ENCODE data around the gene CAMTA1.

DNA sequence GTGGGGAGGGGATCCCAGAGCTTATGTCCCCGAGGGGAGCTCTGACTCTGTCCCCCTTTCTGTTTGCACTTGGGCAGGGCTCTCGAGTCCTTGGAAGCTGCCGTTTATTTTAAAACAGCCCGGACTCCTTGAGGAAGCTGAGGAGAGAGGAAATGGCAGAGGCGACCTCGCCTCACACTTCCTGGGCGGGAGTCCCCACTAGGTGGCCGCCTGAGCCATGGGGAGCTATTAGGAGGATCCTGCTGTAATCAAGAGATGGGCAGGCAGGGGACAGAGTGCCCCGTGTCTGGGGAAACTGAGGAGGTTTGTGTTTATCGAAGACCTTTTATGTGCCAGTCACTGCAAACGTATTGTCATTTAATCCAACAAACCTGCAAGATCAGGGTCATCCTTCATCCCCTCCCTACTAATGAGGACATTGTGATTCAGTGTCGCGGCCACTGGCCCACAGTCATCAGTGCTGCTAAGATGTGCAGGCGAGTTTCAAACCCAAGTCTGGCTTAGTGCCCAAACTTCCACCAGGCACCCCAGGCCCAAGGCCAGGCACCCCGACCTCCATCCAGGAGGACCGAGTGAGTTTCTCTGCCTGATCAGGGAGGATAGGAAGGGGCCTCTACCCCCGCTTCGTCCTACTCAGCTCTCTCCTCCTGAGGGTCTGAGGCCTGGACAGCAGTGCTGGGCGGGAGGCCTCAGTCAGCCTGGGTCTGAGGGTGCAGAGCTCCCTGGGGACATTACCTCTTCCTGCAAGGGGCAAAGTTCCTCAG, 669.0 kb downstream of the CAMTA1 start:
- TF ChIP-seq CTCF (IDR thresholded peaks at IDR 0.05) (peak; percentile 48), EP300 (IDR thresholded peaks at IDR 0.05; ENCODE audit: borderline replicate concordance in 1 of 2, low read depth in 1 of 2, low read length in 1 of 2) (no peak), RFX5 (IDR thresholded peaks at IDR 0.05; ENCODE audit: low read length) (no peak), MEF2A (IDR thresholded peaks at IDR 0.05; ENCODE audit: borderline replicate concordance, low read depth) (no peak), RAD21 (IDR thresholded peaks at IDR 0.05; ENCODE audit: low read length) (peak; percentile 71)
- TF ChIP-seq, protein P1, sequence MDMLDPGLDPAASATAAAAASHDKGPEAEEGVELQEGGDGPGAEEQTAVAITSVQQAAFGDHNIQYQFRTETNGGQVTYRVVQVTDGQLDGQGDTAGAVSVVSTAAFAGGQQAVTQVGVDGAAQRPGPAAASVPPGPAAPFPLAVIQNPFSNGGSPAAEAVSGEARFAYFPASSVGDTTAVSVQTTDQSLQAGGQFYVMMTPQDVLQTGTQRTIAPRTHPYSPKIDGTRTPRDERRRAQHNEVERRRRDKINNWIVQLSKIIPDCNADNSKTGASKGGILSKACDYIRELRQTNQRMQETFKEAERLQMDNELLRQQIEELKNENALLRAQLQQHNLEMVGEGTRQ (IDR thresholded peaks at IDR 0.05; ENCODE audit: borderline replicate concordance, low read depth, low read length), result no peak
